ENCODE results near the gene MINK1.

DNA sequence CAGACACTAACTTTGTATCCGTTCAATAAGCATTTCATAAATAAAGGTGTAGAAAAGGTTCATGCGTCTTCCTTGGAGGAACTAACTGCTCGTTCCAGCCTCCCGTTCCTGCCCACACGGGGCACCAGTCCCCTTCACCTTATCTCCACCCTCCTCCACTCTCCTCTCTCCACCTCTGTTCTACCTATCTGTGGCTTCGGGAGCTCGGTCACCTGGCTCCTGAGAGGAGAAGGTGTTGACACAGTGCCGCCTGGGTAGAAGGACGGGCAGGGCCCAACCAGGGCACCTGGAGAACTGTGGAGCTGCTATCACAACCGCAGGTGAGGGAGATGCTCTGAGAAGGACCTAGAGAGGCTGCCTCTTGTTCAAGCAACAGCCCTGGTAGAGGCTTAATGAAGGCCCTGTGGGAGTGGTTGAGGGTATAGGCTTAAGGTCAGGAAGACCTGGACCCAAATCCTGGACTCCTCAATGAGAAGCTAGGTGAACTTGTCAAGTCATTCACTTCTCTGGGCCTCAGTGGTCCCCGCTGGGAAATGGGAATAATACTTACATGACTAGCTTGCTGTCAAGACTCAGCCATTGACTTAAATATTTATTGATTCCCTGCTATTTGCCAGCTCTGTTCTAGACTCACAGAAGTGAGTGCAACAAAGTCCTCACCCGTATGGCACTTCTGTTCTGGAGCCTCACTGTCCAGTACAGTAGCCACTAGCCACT, 9.6 kb upstream of the MINK1 start:
- TF ChIP-seq, protein P1, sequence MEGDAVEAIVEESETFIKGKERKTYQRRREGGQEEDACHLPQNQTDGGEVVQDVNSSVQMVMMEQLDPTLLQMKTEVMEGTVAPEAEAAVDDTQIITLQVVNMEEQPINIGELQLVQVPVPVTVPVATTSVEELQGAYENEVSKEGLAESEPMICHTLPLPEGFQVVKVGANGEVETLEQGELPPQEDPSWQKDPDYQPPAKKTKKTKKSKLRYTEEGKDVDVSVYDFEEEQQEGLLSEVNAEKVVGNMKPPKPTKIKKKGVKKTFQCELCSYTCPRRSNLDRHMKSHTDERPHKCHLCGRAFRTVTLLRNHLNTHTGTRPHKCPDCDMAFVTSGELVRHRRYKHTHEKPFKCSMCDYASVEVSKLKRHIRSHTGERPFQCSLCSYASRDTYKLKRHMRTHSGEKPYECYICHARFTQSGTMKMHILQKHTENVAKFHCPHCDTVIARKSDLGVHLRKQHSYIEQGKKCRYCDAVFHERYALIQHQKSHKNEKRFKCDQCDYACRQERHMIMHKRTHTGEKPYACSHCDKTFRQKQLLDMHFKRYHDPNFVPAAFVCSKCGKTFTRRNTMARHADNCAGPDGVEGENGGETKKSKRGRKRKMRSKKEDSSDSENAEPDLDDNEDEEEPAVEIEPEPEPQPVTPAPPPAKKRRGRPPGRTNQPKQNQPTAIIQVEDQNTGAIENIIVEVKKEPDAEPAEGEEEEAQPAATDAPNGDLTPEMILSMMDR (IDR thresholded peaks at IDR 0.05; ENCODE audit: insufficient read depth, low read depth, low read length) = no peak
- no peak for TF ChIP-seq EZH2 (IDR thresholded peaks at IDR 0.05; ENCODE audit: insufficient read depth, low read length)
